HepG2 (cell line): ENCODE data around the gene GDAP2. TPM values are rescaled to one million over a fixed set of nuclear protein-coding genes. Genes with fewer than 3 reads are reported as not detected.

Experiments
- CHD2 ChIP-seq: IDR thresholded peaks from 2 replicates; pipeline ENCODE4 v1.6.1; 2011; ENCODE audit warnings: low read depth, low read length, improper control_type of control experiment
- GATAD2A ChIP-seq: IDR thresholded peaks from 2 replicates; pipeline ENCODE4 v1.6.1; 2016
- POGZ ChIP-seq: sonication (generic); formaldehyde crosslinking; IDR thresholded peaks from 2 replicates; pipeline ENCODE4 v1.4.0; 2020; ENCODE audit warnings: mild to moderate bottlenecking, missing genetic modification reagents
- RELA ChIP-seq: sonication (generic); formaldehyde crosslinking; IDR thresholded peaks from 2 replicates; pipeline ENCODE4 v1.4.0; 2020; ENCODE audit warnings: missing genetic modification reagents
- SMAD3 ChIP-seq: sonication (generic); formaldehyde crosslinking; IDR thresholded peaks from 2 replicates; pipeline ENCODE4 v1.4.0; 2020; ENCODE audit warnings: missing genetic modification reagents
- SNAPC4 ChIP-seq: sonication (generic); formaldehyde crosslinking; IDR thresholded peaks from 2 replicates; pipeline ENCODE4 v1.4.0; 2020; ENCODE audit warnings: mild to moderate bottlenecking, missing genetic modification reagents
- STAG1 ChIP-seq: sonication (generic); formaldehyde crosslinking; IDR thresholded peaks from 2 replicates; pipeline ENCODE4 v1.4.0; 2020; ENCODE audit warnings: missing genetic modification reagents
- TBX3 ChIP-seq: fragments of 450-650 bp; IDR thresholded peaks from 2 replicates; pipeline ENCODE4 v1.6.1; 2017; ENCODE audit warnings: antibody characterized with exemption, mild to moderate bottlenecking, inconsistent platforms, borderline replicate concordance
- TRIM24 ChIP-seq: sonication (generic); formaldehyde crosslinking; IDR thresholded peaks from 2 replicates; pipeline ENCODE4 v1.8.0; 2022; ENCODE audit warnings: mild to moderate bottlenecking, missing genetic modification reagents
- ZNF383 ChIP-seq: sonication (generic); formaldehyde crosslinking; IDR thresholded peaks from 2 replicates; pipeline ENCODE4 v1.4.0; 2020; ENCODE audit warnings: missing genetic modification reagents, mild to moderate bottlenecking, borderline replicate concordance
- ZNF629 ChIP-seq: sonication (generic); formaldehyde crosslinking; conservative IDR thresholded peaks from 2 replicates; pipeline ENCODE4 v1.5.0; 2020; ENCODE audit warnings: missing genetic modification reagents
- ZNF644 ChIP-seq: IDR thresholded peaks from 2 replicates; pipeline ENCODE4 v1.6.1; 2016; ENCODE audit warnings: low read depth
- ZNF687 ChIP-seq: sonication (generic); formaldehyde crosslinking; IDR thresholded peaks from 2 replicates; pipeline ENCODE4 v1.5.1; 2020; ENCODE audit warnings: mild to moderate bottlenecking, missing genetic modification reagents, moderate library complexity
- ZNF816 ChIP-seq: sonication (generic); formaldehyde crosslinking; IDR thresholded peaks from 2 replicates; pipeline ENCODE4 v1.8.0; 2022; ENCODE audit warnings: missing genetic modification reagents, mild to moderate bottlenecking, borderline replicate concordance
- ZSCAN20 ChIP-seq: sonication (generic); formaldehyde crosslinking; IDR thresholded peaks from 2 replicates; pipeline ENCODE4 v1.4.0; 2020; ENCODE audit warnings: missing genetic modification reagents, mild to moderate bottlenecking, borderline replicate concordance
- polyA plus RNA-seq, 8 experiments: library from polyadenylated mRNA; depleted of rRNA in 3 of 8; stranded (reverse) in 7 of 8; unstranded in 1 of 8; fragments of >200 nt; fragmentation: Illumina TruSeq in 4 of 8; extraction: Trizol in 4 of 8; gene quantifications; 2 replicates each; pipeline versions ENCODE4 v1.2.1 to v1.2.3, GENCODE V29; 2011 to 2016; ENCODE audit warnings: low read depth in 4 of 8, missing spikeins in 1 of 8, mixed read lengths in 1 of 8; ENCODE audit not compliant: insufficient read depth in 1 of 8
- total RNA-seq, 5 experiments: library from RNA; depleted of rRNA; stranded (reverse); fragments of >200 nt; fragmentation: Illumina TruSeq; extraction: Trizol; gene quantifications; 2 replicates each; pipeline ENCODE4 v1.2.3, GENCODE V29; 2016; ENCODE audit warnings: low read depth in 1 of 5
- TF ChIP-seq, protein P1 (sequence below): sonication (generic); formaldehyde crosslinking; IDR thresholded peaks from 2 replicates; pipeline ENCODE4 v1.4.0; 2020; ENCODE audit warnings: mild to moderate bottlenecking, missing genetic modification reagents
- TF ChIP-seq, protein P2 (sequence below): sonication (generic); formaldehyde crosslinking; IDR thresholded peaks from 2 replicates; pipeline ENCODE4 v1.5.0; 2020; ENCODE audit warnings: missing genetic modification reagents
- TF ChIP-seq, protein P3 (sequence below): sonication (generic); formaldehyde crosslinking; IDR thresholded peaks from 2 replicates; pipeline ENCODE4 v1.4.0; 2020; ENCODE audit warnings: missing genetic modification reagents

The GDAP2 gene
- total and polyA plus RNA-seq, 2 of the 13 experiments (the other 11 are each of a cell fraction or from before 2014, with no cell fraction given): 11.4 to 23.2 TPM

GRCh38 chr1:117895482-117896114 is 33.8 kb downstream of the GDAP2 start (continued):
- TF ChIP-seq, protein P1, sequence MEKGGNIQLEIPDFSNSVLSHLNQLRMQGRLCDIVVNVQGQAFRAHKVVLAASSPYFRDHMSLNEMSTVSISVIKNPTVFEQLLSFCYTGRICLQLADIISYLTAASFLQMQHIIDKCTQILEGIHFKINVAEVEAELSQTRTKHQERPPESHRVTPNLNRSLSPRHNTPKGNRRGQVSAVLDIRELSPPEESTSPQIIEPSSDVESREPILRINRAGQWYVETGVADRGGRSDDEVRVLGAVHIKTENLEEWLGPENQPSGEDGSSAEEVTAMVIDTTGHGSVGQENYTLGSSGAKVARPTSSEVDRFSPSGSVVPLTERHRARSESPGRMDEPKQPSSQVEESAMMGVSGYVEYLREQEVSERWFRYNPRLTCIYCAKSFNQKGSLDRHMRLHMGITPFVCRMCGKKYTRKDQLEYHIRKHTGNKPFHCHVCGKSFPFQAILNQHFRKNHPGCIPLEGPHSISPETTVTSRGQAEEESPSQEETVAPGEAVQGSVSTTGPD (CRISPR knock-in tag): no peak
- TF ChIP-seq POGZ (CRISPR knock-in tag): no peak
- no peak for TF ChIP-seq ZNF816
- TF ChIP-seq, protein P2, sequence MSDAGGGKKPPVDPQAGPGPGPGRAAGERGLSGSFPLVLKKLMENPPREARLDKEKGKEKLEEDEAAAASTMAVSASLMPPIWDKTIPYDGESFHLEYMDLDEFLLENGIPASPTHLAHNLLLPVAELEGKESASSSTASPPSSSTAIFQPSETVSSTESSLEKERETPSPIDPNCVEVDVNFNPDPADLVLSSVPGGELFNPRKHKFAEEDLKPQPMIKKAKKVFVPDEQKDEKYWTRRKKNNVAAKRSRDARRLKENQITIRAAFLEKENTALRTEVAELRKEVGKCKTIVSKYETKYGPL (CRISPR knock-in tag): no peak
- no peak for TF ChIP-seq ZNF629 (CRISPR knock-in tag)
- TF ChIP-seq ZSCAN20: no peak
- TF ChIP-seq SNAPC4 (CRISPR knock-in tag): no peak
- TF ChIP-seq, protein P3, sequence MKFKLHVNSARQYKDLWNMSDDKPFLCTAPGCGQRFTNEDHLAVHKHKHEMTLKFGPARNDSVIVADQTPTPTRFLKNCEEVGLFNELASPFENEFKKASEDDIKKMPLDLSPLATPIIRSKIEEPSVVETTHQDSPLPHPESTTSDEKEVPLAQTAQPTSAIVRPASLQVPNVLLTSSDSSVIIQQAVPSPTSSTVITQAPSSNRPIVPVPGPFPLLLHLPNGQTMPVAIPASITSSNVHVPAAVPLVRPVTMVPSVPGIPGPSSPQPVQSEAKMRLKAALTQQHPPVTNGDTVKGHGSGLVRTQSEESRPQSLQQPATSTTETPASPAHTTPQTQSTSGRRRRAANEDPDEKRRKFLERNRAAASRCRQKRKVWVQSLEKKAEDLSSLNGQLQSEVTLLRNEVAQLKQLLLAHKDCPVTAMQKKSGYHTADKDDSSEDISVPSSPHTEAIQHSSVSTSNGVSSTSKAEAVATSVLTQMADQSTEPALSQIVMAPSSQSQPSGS (CRISPR knock-in tag): no peak
- no peak for TF ChIP-seq CHD2
- 0 out of 2 replicates have a peak, but pooled peaks have one; percentile 32 for TF ChIP-seq GATAD2A (CRISPR knock-in tag)
- TF ChIP-seq TRIM24 (CRISPR knock-in tag): no peak
- TF ChIP-seq STAG1 (CRISPR knock-in tag): peak; percentile 89
- no peak for TF ChIP-seq TBX3
- TF ChIP-seq ZNF383 (CRISPR knock-in tag): no peak
- TF ChIP-seq ZNF687: no peak
- no peak for TF ChIP-seq SMAD3 (CRISPR knock-in tag)
- TF ChIP-seq RELA (CRISPR knock-in tag): no peak
- TF ChIP-seq ZNF644 (CRISPR knock-in tag): no peak
